Left kidney (tissue), 2 donors: ENCODE data around the gene DPM3. TPM values are rescaled to one million over a fixed set of nuclear protein-coding genes. Genes with fewer than 3 reads are reported as not detected.
"Not testable (repeated sequence)": the region's sequence is repeated elsewhere in the genome, so short reads cannot be mapped to it uniquely, and the experiment has no call there.

ENCODE experiments used
- DNase-seq: peaks from one replicate; pipeline ENCODE4 v3.0.0-alpha.2; 2013
- polyA plus RNA-seq: library from polyadenylated mRNA; unstranded; fragments of 120-200 nt; gene quantifications from one replicate; pipeline ENCODE4 v1.2.1, GENCODE V29; 2013; ENCODE audit not compliant: insufficient read length

The DPM3 gene
- polyA plus RNA-seq, 1 donor: 26.9 TPM

GRCh38 chr1:155127105-155127966 is 13.0 kb downstream of the DPM3 start, which contains the start of gene EFNA1:
TSS of gene EFNA1 (plus strand) at chr1:155127876. CDS start at chr1:155127978, 102 bp downstream.
- peak; percentile 55 for DNase-seq

DNA sequence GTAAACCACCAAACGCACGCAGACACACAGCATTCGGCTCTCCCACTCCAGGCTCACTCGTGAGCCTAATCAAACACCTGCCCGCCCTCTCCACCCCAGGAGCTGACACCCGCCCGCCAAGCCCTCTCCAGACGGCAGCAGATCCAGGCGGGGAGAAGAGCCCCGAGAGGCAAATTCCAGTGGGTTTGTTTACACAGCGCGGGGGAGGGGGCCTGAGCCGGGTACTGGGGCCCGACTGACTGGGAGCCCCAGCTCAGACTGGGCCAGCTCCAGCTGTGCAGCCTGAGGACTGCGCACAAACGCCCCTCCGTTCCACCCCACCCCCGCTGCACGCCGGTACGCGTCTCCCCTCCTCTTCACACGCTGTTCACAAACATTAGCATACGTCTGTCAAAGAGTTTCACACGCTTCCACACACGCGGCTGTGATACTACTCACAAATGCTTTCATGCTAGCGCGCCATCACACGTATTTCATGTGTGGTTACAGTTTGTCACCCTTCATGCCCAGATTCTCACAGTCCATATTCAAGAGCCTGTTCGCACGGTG is 13.7 kb downstream of the DPM3 start:
- DNase-seq: no peak

- no peak for DNase-seq
Measured at GRCh38 chr1:155125946-155126555, 14.3 kb downstream of the DPM3 start.

DNA sequence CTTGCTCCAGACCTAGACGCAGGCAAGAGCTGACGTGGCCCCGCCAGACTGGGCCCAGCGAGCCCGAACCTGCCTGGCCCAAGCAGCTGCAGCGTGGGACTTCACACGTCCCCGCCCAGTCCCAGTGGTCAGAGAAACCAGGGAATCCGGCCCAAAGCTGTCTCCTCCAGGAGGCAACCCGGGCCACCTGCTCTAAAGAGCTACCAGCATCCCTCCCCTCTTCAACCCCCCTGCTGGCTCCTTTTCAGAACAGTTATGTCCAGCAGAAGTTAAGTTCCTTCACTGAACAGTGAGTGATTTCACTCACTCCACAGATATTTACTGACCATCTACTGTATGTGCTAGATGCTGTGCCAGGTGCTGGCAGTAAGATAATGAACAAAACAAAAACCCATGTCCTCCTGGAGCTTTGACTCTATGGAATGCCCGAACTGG is 14.8 kb downstream of the DPM3 start:
- DNase-seq: no peak

DNA sequence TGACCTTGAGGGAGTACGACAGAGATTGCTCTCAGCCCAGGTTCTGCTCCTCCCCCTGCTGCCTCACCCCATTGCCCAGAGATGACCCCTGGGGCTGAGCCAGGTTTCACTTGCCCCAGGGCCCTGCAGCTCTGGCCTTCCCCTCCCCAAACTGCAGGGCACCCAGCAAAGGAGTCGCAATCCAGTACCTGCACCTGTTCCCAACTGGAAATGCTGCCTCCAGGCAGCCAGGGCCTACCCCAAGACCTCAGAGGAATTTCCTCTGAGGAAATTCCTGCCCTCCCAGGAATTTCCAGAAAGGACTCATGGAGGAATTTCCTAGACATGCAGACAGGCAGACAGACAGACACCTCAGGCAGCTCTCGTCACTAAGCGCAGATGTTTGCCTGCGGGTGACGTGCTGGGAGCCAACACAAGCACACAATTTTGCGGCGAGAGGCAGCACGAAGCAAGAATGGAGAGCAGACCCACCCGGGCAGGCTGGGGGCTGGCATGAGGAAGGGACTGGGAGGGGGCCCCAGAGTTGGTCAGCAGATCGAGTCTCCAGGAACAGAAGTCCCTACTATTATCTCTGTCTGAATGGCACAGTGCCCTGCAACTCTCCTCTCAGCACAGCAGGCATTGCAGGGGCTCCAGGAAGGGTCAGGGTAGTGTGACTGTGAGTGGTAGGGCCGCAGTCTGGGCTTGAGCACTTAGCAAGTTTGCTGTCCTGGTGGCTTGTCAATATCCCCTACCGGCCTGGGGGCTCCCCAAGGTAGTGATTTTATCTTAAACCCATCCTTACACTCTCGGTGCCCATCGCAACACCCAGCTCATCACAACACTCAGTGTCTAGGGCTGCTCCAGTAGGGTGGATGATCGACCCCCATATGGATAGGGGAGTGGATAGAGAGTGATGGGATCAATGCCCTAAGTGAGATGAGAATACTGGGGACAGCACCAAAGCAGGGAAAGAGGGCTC is 15.5 kb downstream of the DPM3 start:
- DNase-seq: no peak

GRCh38 chr1:155123801-155124200 is 16.5 kb downstream of the DPM3 start:
- DNase-seq: no peak

- no peak for DNase-seq
Measured at GRCh38 chr1:155122308-155122707, 18.0 kb downstream of the DPM3 start.

DNA sequence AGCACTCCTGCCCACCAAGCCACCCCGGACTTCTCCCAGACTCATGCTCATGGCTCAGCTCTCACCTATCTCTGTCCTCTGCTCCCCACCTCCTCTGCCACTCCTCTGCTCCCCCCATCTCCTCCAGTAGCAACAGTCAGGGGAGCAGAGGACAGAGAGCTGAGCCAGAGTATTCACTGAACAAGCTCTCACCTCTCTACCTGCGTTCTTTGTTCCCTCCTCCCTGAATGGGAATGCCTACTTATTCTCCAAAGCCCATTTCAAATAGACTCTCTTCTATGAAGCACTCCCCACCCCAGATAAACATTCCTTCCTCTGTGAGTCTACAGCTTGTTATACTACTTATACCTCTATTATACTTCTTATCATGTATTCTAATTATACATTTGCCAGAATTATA is 19.1 kb downstream of the DPM3 start:
- DNase-seq: no peak

DNA sequence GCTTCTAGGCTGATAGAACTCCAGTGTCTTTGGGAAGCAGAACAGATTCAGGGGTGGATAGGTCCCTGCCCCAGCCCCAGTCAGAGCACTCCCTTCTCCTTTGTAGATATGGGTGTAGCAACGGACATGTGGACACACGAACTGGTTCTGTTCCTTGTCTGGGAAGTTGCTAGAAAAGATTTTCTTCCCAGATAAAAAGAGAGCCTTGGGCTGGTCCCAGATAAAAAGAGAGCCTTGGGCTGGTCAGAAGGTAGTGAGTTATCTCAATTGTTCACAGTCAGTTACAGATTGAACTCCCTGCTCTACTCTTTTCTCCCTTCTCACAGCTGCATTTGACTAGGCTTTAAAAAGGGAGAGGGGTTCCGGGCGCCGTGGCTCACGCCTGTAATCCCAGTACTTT is 20.1 kb downstream of the DPM3 start:
- DNase-seq: no peak

DNA sequence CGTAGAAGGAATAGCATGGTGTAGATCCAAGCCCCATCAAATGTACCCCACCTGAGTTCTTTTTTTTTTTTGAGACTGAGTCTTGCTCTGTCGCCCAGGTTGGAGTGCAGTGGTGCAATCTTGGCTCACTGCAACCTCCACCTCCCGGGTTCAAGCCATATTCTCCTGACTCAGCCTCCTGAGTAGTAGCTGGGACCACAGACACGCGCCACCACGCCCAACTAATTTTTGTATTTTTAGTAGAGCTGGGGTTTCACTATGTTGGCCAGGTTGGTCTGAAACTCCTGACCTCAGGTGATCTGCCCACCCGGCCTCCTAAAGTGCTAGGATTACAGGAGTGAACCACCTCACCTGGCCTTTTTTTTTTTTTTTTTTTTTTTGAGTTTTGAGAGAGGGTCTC is 22.2 kb downstream of the DPM3 start:
- DNase-seq: not testable (repeated sequence)

GRCh38 chr1:155117610-155118009 is 22.7 kb downstream of the DPM3 start:
- DNase-seq: no peak

DNA sequence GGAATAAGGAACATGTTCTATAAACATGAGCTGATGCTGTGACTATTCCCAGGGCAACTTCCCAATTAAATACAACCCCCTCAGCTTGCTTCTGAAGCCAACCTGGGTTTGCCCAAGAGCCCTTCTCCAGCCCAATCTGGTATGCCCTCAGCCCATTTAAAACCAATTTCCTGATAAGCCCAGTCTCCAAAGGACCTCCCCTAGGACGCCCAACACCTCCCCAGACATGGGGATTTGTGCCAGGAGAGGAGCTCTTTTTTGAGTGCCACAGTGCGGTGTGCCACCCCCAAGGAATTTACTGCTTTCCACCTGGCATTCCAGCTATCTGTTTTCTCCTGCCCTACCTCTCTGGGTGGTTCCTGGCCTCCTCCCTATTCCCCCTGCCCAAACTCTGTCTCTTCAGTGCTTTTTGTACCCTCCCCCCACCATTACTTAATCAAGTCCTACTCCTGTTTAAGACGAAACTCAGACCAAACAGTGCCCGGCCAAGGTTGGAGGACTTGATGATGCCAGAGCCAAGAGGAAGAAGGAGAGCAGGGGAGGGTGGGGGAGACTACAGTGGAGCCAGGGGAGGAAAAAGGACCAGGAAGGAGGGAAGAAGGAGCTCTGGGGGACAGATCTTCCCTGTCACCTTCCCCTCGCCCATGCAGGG is 24.1 kb downstream of the DPM3 start:
- DNase-seq: no peak

DNA sequence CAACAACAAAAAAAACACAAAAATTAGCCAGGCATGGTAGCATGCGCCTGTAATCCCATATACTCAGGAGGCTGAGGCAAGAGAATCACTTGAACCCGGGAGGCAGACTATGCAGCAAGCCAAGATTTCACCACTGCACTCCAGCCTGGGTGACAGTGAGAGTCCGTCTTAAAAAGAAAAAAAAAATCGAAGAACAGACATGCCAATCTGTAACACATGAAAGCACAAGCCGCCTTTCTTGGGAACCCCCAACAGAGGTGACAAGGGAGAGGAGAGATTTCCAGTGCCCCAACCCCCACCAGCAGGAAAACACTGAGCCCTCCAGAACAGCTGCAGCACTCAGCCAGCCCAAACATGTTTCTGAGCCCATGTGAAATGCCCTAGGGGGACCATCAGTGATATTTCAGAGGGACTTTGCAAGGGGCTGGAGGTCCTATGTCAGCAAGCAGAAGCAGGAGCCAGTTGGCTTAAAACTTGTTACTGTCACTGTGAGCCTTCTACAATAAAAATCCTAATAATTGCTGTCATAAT is 26.8 kb downstream of the DPM3 start:
- no peak for DNase-seq

GRCh38 chr1:155110826-155111225 is 29.5 kb downstream of the DPM3 start:
- DNase-seq: no peak

- no peak for DNase-seq
Measured at GRCh38 chr1:155110381-155110780, 29.9 kb downstream of the DPM3 start.

- no peak for DNase-seq
Measured at GRCh38 chr1:155108296-155108695, 32.0 kb downstream of the DPM3 start.

DNA sequence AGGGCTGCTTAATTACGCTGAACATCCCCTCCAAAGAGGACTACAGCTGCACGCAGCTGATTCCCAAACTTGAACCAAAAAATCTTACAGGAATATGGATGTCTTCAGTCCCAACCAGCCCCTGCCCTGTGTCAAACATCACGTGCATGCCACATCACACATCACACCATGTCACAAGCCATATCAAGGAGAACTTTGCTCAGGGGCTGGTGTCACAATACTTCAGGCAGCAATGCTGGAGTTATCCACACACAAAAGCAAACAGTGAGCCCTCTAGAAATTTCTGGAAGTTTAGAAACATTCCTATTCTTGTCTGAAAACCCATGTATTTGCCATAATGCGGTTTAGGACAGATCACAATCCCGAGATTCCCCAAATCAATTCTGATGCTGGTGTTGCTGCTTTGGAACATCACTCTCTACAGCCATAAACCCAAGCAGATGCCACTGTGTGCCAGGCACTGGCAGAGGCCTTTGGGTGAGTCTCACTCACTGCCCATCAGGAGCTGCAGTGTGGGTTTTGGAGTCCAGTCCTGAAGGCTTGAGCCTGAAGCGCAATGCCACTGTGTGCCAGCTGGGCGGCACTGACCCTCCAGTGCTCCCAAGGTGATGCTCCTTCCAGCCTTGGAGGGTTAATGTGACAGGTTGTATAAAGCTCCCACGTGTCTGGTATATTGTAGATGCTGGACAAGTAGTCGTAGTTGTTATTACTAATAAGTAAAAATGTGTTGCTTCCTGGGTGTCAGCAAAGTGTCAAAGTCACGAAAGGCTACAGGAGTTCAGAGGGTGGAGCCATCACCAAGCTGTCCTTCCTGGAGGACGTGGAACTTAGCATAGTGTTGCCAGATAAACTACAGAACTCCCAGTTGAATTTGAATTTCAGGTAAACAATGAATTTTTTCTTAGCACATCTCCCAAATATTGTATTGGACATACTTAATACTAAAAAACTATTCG is 32.7 kb downstream of the DPM3 start:
- DNase-seq: no peak

GRCh38 chr1:155106862-155107261 is 33.5 kb downstream of the DPM3 start:
- no peak for DNase-seq

GRCh38 chr1:155105604-155106011 is 34.7 kb downstream of the DPM3 start:
- DNase-seq: no peak
